Stimulated activated CD4-positive, alpha-beta T cell treated with anti-CD3 and anti-CD28 coated beads, Interleukin-12 subunit alpha, Interleukin-12 subunit beta, amount 100 ng/mL, for 4 hours (primary cell): ENCODE data around the gene PSME3IP1.
"Not testable (repeated sequence)": the region's sequence is repeated elsewhere in the genome, so short reads cannot be mapped to it uniquely, and the experiment has no call there.

Source experiments
- DNase-seq: peaks from one replicate; pipeline ENCODE4 v3.0.0-alpha.2; 2020

The PSME3IP1 gene

GRCh38 chr16:57196286-57196685 is 10.4 kb upstream of the PSME3IP1 start:
- no peak for DNase-seq

DNA sequence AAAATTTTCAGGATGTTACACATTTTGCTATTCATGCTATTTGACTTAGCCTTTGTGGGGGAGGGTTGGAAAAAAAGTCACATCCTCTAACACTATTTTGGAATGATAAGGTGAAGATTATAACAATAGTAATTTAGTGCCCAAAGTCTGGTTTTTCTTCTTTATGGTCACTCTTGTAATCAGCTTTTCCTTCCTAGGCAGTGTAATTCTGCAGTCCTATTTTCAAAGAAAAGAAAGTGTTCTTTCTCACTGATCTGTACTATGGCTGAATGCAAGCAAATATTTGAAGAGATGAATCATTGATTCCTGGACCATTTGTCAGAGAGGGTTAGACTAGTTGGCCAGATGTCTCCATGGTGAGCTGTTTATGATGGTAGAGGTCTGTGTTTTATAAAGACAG is 8.7 kb upstream of the PSME3IP1 start:
- DNase-seq, result no peak

DNA sequence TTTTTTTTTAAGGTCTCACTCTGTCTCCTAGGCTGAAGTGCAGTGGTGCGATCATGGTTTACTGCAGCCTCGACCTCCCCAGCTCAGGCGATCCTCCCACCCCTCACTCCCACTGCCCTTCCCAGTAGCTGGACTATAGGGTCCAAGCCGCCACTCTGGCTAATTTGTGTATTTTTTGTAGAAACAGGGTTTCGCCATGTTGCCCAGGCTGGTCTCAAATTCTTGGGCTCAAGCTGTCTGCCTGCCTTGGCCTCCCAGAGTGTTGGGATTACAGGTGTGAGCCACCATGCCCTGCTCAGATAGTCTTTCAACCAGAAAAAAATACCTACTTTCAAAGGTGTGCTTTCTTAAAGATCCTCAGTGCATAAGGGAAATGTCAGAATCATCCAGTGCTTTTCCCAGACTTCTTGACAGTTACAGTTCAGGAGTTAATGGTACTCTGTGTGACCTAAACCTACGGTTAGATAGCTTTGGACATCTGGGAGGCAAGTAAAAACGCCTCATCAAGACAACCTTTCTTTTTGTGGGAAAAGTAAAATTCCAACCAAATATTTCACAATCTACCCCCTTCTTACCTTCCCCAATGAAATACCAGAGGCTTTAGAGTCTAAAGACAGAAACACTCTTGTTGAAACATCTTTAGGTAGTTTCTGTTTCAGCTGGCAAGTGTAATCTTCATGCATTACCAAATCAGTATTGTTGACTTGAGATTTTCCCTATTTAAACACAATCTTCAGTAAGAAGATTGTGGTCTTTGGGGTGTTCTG is 7.1 kb upstream of the PSME3IP1 start:
- DNase-seq, result no peak

DNA sequence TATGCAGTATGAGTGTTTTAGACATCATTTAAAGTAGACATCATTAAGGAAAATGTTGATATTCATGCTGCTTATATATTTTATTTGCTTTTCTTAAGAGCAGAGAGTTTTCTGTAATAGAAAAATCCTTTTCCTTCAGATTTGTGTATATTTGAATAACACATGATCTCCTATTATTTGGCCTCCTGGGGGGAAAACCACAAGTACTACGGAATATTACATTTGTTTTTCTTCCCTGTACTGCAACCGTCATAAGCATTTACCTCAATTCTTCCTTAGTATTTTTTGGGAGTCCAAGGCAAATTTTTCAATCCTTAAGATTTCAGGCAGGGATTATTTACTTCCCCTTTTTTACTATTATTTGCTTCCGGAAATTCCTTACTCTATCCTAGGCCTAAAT is 6.3 kb upstream of the PSME3IP1 start:
- no peak for DNase-seq

- no peak for DNase-seq
Measured at GRCh38 chr16:57191056-57191571, 5.3 kb upstream of the PSME3IP1 start.

DNA sequence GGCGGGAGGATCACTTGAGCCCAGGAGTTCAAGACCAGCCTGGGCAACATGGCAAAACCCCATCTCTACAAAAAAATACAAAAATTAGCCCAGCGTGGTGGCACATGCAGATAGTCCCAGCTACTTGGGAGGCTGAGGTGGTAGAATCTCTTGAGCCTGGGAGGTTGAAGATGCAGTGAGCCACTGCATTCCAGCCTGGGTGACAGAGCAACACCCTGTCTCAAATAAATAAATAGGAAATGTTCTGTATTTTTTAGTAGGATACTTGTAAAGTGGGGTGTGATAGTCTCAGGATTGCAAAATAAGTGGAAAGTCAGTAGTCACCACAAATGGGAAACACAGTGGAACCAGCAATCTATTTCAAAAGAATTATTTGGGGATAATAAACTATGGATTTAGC is 4.3 kb upstream of the PSME3IP1 start:
- no peak for DNase-seq

- not testable (repeated sequence) for DNase-seq
Measured at GRCh38 chr16:57189527-57189926, 3.7 kb upstream of the PSME3IP1 start.

DNA sequence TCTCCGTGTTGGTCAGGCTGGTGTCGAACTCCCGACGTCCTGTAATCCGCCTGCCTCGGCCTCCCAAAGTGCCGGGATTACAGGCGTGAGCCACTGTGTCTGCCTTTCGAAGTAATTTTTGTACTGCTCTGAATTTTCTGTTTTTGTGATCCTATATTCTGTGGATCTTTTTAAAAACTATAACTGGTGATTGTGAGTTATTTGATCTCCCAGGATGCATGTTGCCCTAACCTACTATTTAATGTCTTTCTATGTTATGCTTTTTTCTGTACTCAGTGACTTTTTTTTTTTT is 2.8 kb upstream of the PSME3IP1 start:
- no peak for DNase-seq

DNA sequence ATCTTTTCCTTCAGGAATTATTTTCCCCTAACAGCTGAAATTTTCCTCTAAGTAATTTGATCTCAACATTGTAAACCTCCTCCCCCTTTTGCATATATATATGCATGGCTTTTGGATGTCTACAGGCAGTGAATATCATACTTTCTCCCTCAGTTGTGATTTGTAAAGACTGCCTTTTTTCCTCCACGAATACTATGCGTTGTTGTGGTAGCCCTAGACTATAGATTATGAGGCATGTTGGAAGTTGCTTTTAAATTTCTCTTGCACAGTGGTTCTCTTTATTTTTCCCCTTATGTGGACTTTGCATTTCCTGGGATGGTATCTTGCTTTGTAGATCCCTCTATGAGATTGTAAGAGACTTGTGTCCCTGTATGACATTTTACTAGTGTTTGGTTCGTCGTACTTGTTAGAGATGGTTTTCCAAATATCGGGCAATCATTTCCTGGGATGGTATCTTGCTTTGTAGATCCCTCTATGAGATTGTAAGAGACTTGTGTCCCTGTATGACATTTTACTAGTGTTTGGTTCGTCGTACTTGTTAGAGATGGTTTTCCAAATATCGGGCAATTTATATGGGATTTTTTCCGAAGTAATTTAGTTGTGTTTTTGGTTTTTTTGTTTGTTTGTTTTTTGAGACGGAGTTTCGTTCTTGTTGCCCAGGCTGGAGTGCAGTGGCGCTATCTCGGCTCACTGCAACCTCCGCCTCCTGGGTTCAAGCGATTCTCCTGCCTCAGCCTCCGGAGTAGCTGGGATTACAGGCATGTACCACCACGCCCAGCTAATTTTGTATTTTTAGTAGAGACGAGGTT is 2.3 kb upstream of the PSME3IP1 start:
- DNase-seq, result not testable (repeated sequence)

DNA sequence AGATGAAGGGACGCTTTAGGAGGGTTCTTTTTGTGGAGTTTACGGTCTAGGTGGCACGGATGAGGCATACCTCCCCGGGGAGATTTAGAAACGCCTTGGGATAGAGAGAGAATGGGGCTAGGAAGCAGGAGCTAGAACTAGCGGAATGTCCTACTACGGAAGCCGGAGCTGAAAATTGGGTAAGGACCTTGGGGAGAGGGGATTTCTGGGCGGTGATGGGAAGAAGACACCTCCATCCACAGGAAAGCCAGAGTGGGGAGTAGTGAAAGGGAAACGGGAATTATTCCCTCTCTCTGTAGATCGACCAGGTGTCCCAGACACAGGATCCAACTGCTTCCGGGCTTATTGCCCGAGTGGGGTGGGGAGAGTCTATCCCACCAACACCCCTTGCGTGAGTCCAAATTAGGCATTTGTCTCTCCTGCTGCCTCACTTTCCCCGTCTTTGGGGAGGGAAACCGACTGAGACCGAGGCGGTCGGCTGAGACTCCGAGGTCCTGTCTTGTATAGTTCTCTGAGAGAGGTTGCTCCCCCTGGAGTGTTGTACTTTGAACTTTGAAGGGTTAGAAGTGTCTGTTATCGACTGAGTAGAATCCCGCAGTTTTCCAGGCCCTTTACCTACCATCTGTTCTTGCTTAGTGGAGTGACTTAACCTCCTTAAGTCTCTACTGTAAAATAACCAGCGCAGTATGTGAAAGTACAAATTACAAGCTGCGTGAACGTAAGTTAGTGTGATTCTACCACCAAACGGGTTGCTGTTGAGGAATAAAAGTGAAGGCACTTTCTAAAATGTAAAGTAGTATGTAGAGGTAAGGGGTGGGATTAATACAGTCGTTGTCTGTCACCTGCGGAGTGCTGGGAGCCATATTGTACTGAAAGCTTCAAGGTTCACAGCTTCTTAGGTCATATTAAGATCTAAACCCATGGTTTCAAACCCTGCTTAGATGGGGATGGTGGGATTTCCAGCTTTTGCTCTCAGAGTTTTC is 1.3 kb upstream of the PSME3IP1 start:
- no peak for DNase-seq

DNA sequence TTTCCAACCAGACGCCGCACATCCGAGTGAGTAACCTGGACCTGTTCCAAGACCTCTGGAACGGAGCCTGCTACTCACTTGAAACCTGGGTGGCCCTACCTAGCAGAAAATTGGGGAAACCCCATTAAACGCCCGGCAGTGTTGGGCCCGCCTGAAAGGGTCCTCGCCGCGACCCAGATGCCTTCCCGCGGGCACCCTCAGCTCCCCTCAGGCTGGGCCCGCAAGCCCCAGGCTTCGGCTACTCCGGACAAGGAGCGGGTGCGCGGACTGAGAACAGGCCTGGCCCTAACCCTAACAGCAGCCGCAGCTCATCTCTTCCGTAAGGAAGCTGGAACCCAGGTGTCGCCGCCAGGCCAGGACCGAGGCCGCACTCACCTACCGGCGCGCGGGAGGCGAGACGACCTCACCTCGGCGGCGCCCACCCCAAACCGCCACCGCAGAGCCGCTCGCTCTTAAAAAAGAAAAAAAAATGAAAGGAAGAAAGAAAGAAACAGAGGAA is 344 bp downstream of the PSME3IP1 start:
- no peak for DNase-seq

DNA sequence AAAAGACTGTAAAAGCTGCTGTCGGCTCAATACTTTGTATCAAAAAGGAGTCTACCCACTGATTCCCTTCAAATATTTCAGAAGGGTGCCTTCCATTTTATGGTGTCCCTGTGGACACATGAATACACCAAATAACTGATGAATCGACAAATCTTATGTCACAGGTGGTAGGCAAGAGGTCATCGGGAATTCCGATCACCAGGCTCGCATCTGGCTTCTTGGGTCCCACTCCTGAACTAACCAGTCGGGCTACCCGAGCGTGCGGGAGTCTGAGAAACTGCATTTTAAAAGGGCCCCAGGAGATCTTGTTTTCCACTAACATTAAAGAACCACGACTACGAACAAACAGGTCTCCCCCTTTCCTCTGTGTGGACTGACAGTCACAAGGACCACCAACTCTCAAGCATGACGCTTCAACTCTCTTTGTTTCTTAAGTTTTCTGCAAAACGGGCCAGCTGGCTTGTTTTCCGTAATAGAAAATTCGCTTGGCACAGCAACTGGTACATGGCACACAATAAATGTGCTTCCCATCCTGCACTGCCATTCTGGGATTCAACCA is 873 bp downstream of the PSME3IP1 start:
- no peak for DNase-seq

- DNase-seq, result no peak
Measured at GRCh38 chr16:57184113-57184512, 1.7 kb downstream of the PSME3IP1 start.

GRCh38 chr16:57179215-57179828 is 6.5 kb downstream of the PSME3IP1 start:
- no peak for DNase-seq

GRCh38 chr16:57178793-57179212 is 7.0 kb downstream of the PSME3IP1 start:
- DNase-seq, result no peak

DNA sequence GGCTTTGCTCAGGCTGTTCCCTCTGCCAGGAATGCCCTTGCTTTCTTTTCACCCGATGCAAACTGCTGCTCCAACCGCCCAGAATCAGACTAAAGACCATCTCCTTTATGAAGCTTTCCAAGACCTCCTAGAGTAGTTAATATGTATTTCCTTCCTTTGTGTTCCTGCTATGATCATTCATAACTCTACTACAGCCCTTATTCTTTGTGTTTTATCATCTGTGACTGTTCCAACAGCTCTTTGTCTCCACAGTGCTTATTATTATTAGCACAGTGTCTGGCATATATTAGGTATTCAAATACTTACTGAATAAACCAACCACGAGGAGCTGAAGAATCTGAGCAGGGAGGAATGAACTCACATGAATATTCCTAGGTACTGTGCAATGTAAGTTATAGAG is 7.6 kb downstream of the PSME3IP1 start:
- no peak for DNase-seq

GRCh38 chr16:57175896-57176295 is 9.9 kb downstream of the PSME3IP1 start:
- DNase-seq, result no peak

DNA sequence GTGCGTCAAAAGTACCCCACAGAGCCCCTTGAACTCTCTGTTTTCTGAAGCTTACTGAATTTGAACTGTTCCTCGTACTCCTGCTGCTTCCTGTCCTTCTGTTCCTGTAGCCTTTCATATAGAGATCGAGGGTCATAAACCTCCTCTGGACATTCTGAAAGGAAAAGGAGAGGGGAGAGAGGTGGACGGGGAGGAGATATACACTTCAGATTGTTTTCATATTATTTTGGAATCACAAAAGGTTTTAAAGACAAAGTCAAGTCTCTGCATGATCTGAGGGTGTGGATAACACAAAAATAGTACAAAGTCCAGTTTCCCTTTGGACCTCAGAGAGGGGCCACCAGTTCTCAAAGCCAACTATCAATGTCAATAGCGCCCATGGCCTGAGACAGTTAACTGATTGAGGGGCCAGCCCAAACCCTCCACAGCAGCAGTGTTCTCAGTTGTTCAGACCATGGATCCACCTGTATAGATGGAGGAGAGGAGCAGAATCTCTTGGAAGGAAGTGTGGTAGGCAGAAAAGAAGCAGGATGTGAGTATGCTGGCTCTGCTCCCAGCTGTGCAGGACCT is 13.0 kb downstream of the PSME3IP1 start:
- DNase-seq, result no peak

DNA sequence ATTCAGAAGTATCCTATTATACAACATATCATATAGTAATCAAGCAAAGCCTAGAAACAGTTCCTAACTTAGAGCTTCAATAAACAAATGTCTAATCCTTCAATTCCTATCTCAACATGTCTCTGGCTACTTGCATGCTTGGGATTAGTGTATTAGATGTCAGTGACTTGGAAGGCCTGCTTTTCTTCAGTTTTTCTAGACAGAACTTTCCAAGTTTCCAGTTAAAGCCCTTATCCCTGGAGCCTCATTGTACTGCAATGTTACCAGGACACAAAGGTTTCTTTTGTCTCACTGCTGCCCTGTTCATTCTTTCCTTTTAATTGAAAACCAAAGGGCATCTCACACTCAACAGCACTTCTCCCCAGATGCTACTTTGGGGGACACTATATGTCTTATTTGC is 16.5 kb downstream of the PSME3IP1 start:
- no peak for DNase-seq

- no peak for DNase-seq
Measured at GRCh38 chr16:57167953-57168352, 17.9 kb downstream of the PSME3IP1 start.

DNA sequence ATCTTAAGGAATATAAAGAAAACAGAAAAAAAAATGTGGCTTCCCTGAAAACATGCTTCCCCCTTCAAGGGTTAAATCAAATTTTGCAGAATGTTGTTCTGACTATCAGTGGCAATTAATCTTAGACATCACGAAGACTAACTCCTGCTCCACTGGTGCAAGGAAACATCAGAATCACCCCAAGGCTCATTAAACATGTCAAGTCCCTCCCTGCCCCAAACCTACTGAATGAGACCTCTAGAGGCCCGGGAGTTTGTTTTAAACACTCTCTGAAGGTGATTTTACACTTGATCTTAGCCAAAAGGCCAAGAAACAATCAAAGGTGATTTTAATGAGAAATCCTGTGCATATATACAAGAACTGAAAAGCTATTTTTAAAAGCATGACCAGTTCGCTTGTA is 18.3 kb downstream of the PSME3IP1 start:
- DNase-seq, result no peak

- no peak for DNase-seq
Measured at GRCh38 chr16:57166951-57167350, 18.9 kb downstream of the PSME3IP1 start.
